Ascending aorta (tissue), 2 donors: ENCODE data around the gene NCBP3. TPM values are rescaled to one million over a fixed set of nuclear protein-coding genes. Genes with fewer than 3 reads are reported as not detected.

Experiments used
- DNase-seq, 2 donors: peaks; one replicate each; pipeline ENCODE4 v3.0.0-alpha.2; 2019; ENCODE audit warnings: low spot score in 2 of 2
- H3K27ac ChIP-seq, 2 donors: fragments of 200-600 bp; sonication (generic); one replicate each; pipeline ENCODE4 v1.5.1; 2016 to 2017; ENCODE audit warnings: mild to moderate bottlenecking in 1 of 2
- H3K27me3 ChIP-seq: fragments of 200-600 bp; sonication (generic); one replicate; pipeline ENCODE4 v1.5.1; 2017
- H3K36me3 ChIP-seq, 2 donors: fragments of 200-600 bp; sonication (generic); one replicate each; pipeline ENCODE4 v1.5.1; 2016
- H3K4me1 ChIP-seq, 2 donors: fragments of 200-600 bp; sonication (generic); one replicate each; pipeline ENCODE4 v1.5.1; 2016 to 2017; ENCODE audit warnings: mild to moderate bottlenecking in 1 of 2
- H3K4me3 ChIP-seq, 2 donors: fragments of 200-600 bp; sonication (generic); one replicate each; pipeline ENCODE4 v1.5.1; 2016 to 2017; ENCODE audit warnings: mild to moderate bottlenecking in 1 of 2
- H3K9me3 ChIP-seq, 2 donors: fragments of 200-600 bp; sonication (generic); one replicate each; pipeline ENCODE4 v1.5.1; 2016
- intact Hi-C: fragments of 100-400 bp; cut with DNase I; formaldehyde crosslinking; loops from one replicate; pipeline ENCODE4 v1.15.1; 2023
- total RNA-seq: library from RNA; depleted of rRNA; stranded (reverse); fragments of >200 nt; gene quantifications from one replicate; pipeline ENCODE4 v1.1.0, GENCODE V29; 2016
- TF ChIP-seq, protein P1 (sequence below), 3 experiments: fragments of 200-600 bp in 2 of 3; fragments of 450-650 bp in 1 of 3; sonication (generic) in 2 of 3; IDR thresholded peaks; one replicate each; pipeline ENCODE4 v1.5.1; 2016 to 2019; ENCODE audit warnings: antibody characterized with exemption in 3 of 3, mild to moderate bottlenecking in 1 of 3, moderate library complexity in 1 of 3

The NCBP3 gene
- total RNA-seq, 1 donor from 2014 or later, result 3.9 TPM

DNA sequence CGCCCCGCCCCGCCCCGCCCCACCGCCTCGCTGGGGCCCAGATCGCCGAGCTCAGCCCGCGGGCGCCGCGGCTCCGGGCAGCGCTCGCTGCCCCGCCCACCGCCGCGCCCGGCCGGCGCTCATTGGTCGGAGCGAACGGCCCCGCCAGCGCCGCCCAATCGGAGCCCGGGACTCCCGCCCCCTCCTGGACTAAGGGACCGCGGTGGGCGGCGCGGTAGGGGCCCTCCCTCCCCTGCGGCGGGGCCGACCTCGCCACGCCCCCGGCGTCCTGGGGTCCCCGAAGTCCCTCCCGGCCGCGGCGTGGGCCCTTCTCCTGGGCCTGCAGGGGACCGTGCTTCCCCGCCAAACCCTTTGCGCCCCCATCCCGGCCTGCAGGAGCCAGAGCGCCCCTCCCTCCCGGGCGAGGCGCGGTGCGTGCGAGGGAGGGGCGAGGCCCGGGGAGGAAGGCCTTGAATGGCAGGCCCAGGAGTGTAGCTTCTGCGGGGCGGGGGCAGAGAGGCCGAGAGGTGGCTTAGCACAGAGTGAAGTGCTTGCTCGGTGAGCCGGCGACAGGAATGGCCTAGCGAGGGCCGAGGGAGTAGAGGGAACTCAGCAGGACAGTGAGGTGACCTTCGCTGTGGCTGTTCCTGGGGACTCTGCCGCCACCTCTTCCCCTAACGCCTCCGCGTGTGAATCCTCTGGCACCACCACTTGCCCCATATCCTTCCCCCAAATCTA is 47.1 kb upstream of the NCBP3 start, which contains the start of gene CAMKK1:
Gene CAMKK1 (minus strand): TSS at position 51 of the 717 bp plus-strand sequence. CDS start 7,366 bp downstream, outside the sequence.
- H3K4me1 ChIP-seq, result peaks cover 20 to 52% of the 10 kb centered on the region in 2 donors

DNA sequence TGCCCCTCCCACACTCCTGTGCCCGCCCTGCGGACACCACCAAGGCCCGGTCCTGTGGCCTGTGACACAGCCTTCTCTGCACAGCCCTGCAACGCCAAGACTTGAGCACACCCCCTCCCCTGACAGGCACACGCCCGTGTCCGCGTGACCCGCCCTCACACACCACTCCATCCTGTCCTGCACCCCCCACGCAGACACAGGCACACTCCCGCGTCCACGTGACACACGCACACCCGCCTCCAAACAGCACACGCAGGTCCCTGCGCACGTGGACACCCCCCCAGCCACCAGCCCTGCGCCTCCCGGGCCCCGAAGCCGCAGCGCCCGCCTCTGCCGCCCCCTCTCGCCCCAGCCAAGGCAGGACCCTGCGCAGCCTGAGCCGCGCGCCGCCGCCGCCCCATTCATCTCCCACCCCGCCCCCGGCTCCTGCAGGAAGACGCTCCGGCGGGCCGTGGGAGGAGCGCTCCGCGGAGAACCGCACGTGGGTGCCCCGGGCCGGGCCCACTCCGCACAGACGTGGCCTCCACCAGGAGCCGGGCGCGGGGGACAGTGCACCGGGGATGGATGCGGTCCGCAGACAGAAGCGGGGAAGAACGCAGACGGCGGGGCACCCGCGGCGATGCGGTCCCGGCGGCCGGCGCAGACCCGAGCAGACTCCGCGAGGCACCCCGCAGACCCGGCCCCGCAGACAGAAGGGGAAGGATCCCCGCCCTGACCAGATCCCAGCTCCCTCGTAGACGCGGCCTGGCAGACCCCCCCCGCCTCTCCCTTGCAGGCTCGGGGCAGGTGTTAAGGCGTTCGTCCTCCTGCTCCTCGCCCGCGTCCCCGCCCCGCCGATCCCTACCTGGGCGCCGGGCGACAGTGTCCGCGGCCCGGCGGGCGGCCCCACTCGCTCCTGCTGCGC is 46.3 kb upstream of the NCBP3 start:
- H3K27ac ChIP-seq, result peak overlapping the region; percentile 58 to 59
- intact Hi-C loops, result loop anchor here (5.0 kb wide), 2 partner anchors 45 to 250 kb away; partner anchors contain the start of genes CYB5D2, NCBP3 and ZZEF1
- TF ChIP-seq, protein P1, sequence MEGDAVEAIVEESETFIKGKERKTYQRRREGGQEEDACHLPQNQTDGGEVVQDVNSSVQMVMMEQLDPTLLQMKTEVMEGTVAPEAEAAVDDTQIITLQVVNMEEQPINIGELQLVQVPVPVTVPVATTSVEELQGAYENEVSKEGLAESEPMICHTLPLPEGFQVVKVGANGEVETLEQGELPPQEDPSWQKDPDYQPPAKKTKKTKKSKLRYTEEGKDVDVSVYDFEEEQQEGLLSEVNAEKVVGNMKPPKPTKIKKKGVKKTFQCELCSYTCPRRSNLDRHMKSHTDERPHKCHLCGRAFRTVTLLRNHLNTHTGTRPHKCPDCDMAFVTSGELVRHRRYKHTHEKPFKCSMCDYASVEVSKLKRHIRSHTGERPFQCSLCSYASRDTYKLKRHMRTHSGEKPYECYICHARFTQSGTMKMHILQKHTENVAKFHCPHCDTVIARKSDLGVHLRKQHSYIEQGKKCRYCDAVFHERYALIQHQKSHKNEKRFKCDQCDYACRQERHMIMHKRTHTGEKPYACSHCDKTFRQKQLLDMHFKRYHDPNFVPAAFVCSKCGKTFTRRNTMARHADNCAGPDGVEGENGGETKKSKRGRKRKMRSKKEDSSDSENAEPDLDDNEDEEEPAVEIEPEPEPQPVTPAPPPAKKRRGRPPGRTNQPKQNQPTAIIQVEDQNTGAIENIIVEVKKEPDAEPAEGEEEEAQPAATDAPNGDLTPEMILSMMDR (IDR thresholded peaks at IDR 0.05), result no peak
- peak; percentile 79 to 88 for DNase-seq
- H3K4me1 ChIP-seq, result peaks cover 20 to 56% of the 10 kb centered on the region in 2 donors
- no peaks in the 10 kb centered on the region for H3K27me3 ChIP-seq
- peak overlapping the region; percentile 83 to 87 for H3K4me3 ChIP-seq
- H3K36me3 ChIP-seq, result no peaks in the 10 kb centered on the region
- H3K9me3 ChIP-seq, result no peaks in the 10 kb centered on the region

More for the DNA sequence above, 47.1 kb upstream of the NCBP3 start, which contains the start of gene CAMKK1:
- DNase-seq, result peak; percentile 54 to 91
- no peaks in the 10 kb centered on the region for H3K9me3 ChIP-seq
- TF ChIP-seq, protein P1 (IDR thresholded peaks at IDR 0.05), result no peak
- H3K27ac ChIP-seq, result peak within 1 kb of the TSS; percentile 66 to 73
- H3K27me3 ChIP-seq, result no peaks in the 10 kb centered on the region
- H3K4me3 ChIP-seq, result peak within 1 kb of the TSS; percentile 83 to 87
- no peaks in the 10 kb centered on the region for H3K36me3 ChIP-seq
- intact Hi-C loops, result loop anchor here (5.0 kb wide), 2 partner anchors 46 to 249 kb away; partner anchors contain the start of genes CYB5D2, NCBP3 and ZZEF1

DNA sequence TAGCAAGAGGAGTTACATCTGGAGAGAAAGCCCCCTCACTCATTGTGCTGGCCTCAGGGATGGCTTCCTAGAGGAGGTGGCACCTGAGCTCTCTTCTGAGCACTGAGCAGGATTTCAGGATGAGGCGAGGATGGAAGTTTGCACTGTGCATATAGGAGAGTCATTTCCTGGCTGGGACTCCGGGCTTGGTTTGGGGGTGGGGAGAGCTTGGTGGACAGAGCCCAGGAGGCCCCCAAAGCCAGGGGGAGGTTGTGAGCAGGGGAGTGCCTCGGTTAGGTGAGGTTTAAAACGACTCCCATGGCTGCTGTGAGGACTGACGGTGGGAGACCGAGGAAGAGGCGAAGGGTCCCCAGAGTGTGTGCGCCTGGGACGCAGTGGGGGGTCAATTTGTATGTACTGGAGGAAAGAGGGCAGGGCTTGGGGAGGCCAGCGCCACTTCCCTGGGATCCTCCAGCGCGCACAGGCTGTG is 45.6 kb upstream of the NCBP3 start:
- peak overlapping the region; percentile 83 to 87 for H3K4me3 ChIP-seq
- H3K27ac ChIP-seq, result peak overlapping the region in 1 of 2 donors; percentile 58
- no peak for DNase-seq
- TF ChIP-seq, protein P1 (IDR thresholded peaks at IDR 0.05), result no peak
- no peaks in the 10 kb centered on the region for H3K27me3 ChIP-seq
- H3K4me1 ChIP-seq, result peaks cover 20 to 56% of the 10 kb centered on the region in 2 donors
- intact Hi-C loops, result loop anchor here (5.0 kb wide), 2 partner anchors 44 to 251 kb away; partner anchors contain the start of genes CYB5D2, NCBP3 and ZZEF1
- no peaks in the 10 kb centered on the region for H3K9me3 ChIP-seq
- H3K36me3 ChIP-seq, result no peaks in the 10 kb centered on the region

DNA sequence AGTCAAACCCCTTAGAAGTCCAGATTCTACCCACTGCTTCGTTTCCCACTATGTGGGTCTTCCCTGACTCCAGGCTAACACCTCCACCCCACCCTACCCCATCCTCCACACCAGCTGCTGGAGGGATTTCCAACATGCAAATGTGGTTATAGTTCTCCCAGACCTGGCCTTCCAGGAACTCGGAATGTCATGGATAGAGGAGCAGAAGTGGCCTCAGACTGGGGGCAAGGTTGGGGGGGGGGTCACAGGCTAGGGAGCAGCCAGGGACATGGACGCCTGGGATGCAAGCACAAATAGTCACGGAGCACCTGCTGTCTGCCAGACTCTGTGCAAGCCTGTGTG is 44.8 kb upstream of the NCBP3 start:
- no peaks in the 10 kb centered on the region for H3K27me3 ChIP-seq
- peaks cover 20 to 58% of the 10 kb centered on the region in 2 donors for H3K4me1 ChIP-seq
- intact Hi-C loops, result loop anchor here (5.0 kb wide), 2 partner anchors 44 to 251 kb away; partner anchors contain the start of genes CYB5D2, NCBP3 and ZZEF1
- H3K27ac ChIP-seq, result peak overlapping the region; percentile 81 to 85
- H3K36me3 ChIP-seq, result no peaks in the 10 kb centered on the region
- H3K9me3 ChIP-seq, result no peaks in the 10 kb centered on the region
- TF ChIP-seq, protein P1 (IDR thresholded peaks at IDR 0.05), result no peak
- peak overlapping the region in 1 of 2 donors; percentile 20 for H3K4me3 ChIP-seq
- DNase-seq, result no peak
